GM21381 (cell line): ENCODE measurements around the gene DTNA.

Source experiments
- ATAC-seq: cut with Tn5 transposase; IDR thresholded peaks from one replicate; pipeline ENCODE4 v1.9.1; 2021; ENCODE audit warnings: mild to moderate bottlenecking, moderate library complexity; ENCODE audit not compliant: unreplicated experiment

Gene DTNA

GRCh38 chr18:34847408-34847807, 137.3 kb downstream of the DTNA start:
- no peak for ATAC-seq

DNA sequence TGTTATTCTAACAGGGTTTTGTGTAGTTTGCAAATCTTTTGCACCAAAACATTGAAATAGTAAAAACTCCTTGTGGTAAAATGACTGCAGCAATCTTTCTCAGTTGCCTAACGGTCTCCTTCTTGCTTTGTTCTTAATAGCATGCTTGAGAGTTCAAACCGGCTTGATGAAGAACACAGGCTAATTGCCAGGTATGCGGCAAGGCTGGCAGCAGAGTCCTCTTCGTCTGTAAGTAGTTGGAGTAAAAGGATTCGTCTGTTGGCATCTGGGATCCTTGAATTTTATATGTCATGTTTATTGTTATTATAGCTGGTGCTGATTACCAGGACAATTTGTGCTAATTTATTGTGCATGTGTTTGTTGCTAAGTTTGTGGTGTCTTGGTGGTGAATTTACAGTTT, 138.1 kb downstream of the DTNA start:
- ATAC-seq = no peak

DNA sequence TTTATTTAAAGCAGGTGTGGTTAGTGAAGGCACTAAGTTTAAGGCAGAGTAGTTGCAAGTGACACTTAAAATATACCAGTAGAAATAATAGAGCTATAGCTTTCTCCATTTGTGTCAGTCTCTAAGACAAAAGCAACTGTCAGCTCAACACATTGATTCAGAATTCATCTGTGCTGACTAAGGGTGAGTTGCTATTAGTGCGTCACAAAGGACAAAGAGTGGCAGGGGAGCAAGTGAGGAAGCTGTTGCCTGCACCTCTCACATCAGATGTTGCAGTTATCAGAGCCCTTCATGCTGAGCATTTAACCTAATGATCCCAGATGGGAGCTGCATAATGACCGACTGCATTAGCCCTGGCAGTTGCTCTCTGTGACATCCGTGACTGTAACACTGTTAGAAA, 138.6 kb downstream of the DTNA start:
- ATAC-seq = no peak

DNA sequence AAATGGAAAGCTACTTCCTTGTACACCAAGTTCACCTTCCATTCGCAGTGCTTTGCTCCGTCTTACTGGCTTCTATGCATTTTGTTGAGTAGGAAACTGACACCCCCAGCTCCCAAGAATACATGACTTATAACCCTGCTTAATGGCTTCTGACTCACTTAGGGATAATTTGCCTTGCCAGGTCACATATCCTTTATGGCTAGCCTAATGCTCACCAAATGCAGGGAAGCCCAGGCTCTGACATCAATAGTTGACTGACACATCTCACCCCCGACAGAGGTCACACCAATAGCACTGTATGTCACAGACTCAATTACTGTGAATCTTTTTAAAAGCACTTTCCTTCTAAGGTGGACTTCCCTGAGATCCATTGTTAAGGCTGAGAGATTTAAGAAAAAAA, 147.2 kb downstream of the DTNA start:
- no peak for ATAC-seq

GRCh38 chr18:34858188-34858587, 148.1 kb downstream of the DTNA start:
- no peak for ATAC-seq

DNA sequence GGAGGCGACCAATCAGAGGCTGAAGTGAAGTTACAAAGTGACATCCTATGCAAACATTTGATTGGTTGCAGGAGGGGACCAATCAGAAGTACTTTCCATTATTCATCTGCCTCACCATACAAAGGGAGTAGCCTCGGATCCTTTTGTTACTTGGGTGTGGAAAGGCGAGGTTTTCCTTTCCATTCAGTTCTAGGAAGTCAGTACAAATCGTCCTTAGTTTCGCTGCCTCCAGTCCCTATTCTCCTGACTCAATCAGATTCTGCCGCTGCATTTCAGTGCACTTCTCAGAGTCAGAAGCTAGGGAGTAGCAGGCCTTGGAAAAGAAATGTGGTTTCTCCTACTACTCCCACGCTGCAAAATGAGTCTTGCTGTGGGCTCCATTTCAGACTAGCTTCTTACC, 149.4 kb downstream of the DTNA start:
- no peak for ATAC-seq

DNA sequence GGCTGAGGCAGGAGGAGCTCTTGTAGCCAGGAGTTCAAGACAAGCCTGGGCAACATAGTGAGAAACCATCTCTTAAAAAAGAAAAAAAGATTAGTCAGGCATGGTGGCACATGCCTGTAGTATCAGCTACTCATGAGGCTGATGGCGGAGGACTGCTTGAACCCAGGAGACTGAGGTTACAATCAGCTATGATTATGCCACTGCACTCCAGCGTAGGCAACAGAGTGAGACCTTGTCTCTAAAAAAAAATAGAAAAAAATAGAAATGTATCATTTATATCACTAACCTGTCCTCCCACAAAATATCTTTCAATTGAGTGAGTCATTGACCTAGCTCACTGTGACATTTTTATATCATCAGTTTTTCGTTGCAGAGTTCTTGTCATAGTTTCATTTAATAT, 152.5 kb downstream of the DTNA start:
- ATAC-seq = no peak

DNA sequence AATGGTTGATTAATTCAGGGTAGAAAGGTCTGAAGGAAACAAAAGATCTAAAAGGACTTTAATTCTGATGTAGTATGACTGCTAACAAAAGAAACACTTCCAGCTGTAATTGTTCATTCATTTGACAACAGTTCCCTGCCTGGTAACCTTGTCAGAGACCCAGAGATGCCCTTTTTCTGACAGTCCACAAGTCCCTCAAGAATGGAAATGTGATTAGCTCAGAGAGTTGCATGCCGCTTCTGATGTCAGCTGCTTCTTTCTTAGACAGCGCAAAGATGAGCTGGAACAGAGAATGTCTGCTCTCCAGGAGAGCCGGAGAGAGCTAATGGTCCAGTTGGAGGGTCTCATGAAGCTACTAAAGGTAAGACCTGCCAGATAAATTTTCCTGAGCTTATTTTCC, 153.6 kb downstream of the DTNA start:
- no peak for ATAC-seq

GRCh38 chr18:34864836-34865497, 154.9 kb downstream of the DTNA start:
- ATAC-seq = no peak

GRCh38 chr18:34866310-34866709, 156.2 kb downstream of the DTNA start:
- no peak for ATAC-seq

GRCh38 chr18:34866739-34867138, 156.6 kb downstream of the DTNA start:
- ATAC-seq = no peak

DNA sequence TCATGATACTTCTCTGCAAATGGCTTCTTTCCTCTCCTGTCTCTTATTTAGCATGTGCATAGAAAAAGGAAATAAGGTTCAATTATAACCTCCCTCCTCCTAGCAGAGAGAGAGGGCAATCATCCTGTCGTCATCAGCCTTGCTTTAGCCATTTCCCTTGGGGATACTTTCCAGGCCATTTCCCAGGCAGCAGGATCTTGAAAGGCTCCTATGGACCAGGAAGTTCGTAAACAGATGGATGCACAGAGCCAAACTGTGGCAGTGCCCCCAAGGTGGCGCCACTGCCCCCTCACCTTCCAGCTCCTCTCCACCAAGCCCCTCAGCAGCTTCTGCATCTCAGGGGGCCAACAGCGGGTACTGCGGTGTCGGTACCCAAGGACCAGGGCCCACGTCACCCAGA, 157.4 kb downstream of the DTNA start:
- no peak for ATAC-seq

GRCh38 chr18:34870555-34871310, 160.6 kb downstream of the DTNA start:
- ATAC-seq = no peak

DNA sequence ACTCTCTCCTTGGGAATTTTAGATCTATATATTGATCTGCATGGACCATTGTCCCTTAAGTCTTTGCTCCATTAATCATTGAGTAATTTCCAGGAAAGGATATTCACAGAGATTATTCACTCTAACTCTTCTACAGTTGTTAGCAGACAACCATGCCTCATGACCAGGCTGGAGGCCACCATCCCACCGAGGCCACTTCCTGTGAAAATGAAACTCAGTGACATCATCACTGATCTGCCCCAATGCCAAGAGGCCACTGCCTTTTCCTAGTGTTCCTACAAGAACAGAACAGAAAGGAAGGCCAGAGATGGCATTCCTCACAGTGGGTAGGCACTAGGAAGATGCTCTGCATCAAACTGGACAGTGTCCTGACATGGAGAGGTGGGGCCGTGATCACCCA, 161.3 kb downstream of the DTNA start:
- ATAC-seq = no peak

GRCh38 chr18:34872066-34872465, 162.0 kb downstream of the DTNA start:
- ATAC-seq = no peak

GRCh38 chr18:34873986-34874580, 164.0 kb downstream of the DTNA start:
- no peak for ATAC-seq

GRCh38 chr18:34875150-34875549, 165.1 kb downstream of the DTNA start:
- no peak for ATAC-seq

DNA sequence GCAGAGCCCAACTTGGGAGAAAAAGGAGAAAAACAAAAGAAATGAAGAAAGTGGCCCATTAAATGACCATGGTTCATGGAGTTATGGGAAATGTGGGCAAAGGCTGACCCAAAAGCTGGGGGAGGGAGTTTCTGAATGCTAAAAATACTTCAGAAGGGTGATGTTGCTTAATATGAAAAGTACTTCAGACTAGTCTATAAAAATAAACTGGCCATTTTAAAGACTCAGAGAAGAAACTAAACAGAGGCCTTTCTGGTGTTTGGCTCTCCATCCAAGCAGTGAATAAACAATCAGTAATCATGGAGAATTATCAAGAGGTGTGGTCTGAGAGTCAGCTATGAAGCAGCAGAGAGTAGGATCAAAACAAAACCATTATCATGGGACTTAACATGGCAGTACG, 170.3 kb downstream of the DTNA start:
- ATAC-seq = no peak

GRCh38 chr18:34880882-34881834, 171.1 kb downstream of the DTNA start:
- no peak for ATAC-seq

GRCh38 chr18:34884436-34884835, 174.3 kb downstream of the DTNA start:
- ATAC-seq = no peak

- no peak for ATAC-seq
Observed at GRCh38 chr18:34886177-34886576, 176.1 kb downstream of the DTNA start.
